Upper lobe of right lung (tissue), 1 donor: Measurements from ENCODE around the gene GATAD2B. TPM values are rescaled to one million over a fixed set of nuclear protein-coding genes. Genes with fewer than 3 reads are reported as not detected.
A peak's percentile ranks its signal among the peaks of the same experiment; 100 is the strongest.

Experiments used
- ATAC-seq: fragments of 200-7000 bp; cut with Tn5 transposase; one replicate; pipeline ENCODE4 v1.9.1; 2020; ENCODE audit warnings: mild to moderate bottlenecking, moderate library complexity
- DNase-seq: peaks from one replicate; pipeline ENCODE4 v3.0.0-alpha.2; 2020
- H3K27ac ChIP-seq: fragments of 200-600 bp; one replicate; pipeline ENCODE4 v1.8.0; 2022
- H3K27me3 ChIP-seq: fragments of 200-600 bp; one replicate; pipeline ENCODE4 v1.8.0; 2022; ENCODE audit warnings: mild to moderate bottlenecking
- H3K36me3 ChIP-seq: fragments of 200-600 bp; one replicate; pipeline ENCODE4 v1.8.0; 2022
- H3K4me1 ChIP-seq: fragments of 200-600 bp; one replicate; pipeline ENCODE4 v1.8.0; 2022
- H3K4me3 ChIP-seq: fragments of 200-600 bp; one replicate; pipeline ENCODE4 v1.8.0; 2022; ENCODE audit warnings: mild to moderate bottlenecking
- H3K9me3 ChIP-seq: fragments of 200-600 bp; one replicate; pipeline ENCODE4 v1.8.0; 2022
- CTCF ChIP-seq: fragments of 200-600 bp; IDR thresholded peaks from one replicate; pipeline ENCODE4 v1.8.0; 2022; ENCODE audit warnings: antibody characterized with exemption
- intact Hi-C: fragments of 100-400 bp; cut with DNase I; formaldehyde crosslinking; loops from one replicate; pipeline ENCODE4 v1.11.0; 2022
- total RNA-seq: library from RNA; stranded (reverse); fragmentation: NEBNext Ultra II Directional; extraction: Animal tissue kit (Norgen Biotek cat#: 25700); gene quantifications from one replicate; pipeline ENCODE4 v1.2.1, GENCODE V29; 2021
- donor health status: DM: no; HTN: yes; CAD: no; lungs with severe emphysema.

Gene GATAD2B
- total RNA-seq, 1 donor from 2014 or later: 55.1 TPM

GRCh38 chr1:153773096-153773921 lies 149.5 kb downstream of the GATAD2B start:
- H3K27me3 ChIP-seq: no peaks in the 10 kb centered on the region
- no peaks in the 10 kb centered on the region for H3K9me3 ChIP-seq
- H3K4me3 ChIP-seq: no peak overlapping the region
- H3K36me3 ChIP-seq: peaks cover 38% of the 10 kb centered on the region
- ATAC-seq: peak; percentile 37
- H3K4me1 ChIP-seq: peaks cover 84% of the 10 kb centered on the region
- TF ChIP-seq CTCF: no peak
- intact Hi-C loops: loop anchor here (5.0 kb wide), 1 partner anchor 96 kb away; the partner anchor contains the start of gene NPR1
- no peak for DNase-seq
- H3K27ac ChIP-seq: peak overlapping the region; percentile 93

GRCh38 chr1:153771841-153772593 lies 150.8 kb downstream of the GATAD2B start:
- Histone ChIP-seq H3K4me3 (no peak overlapping the region), H3K4me1 (peaks cover 73% of the 10 kb centered on the region), H3K36me3 (peaks cover 51% of the 10 kb centered on the region), H3K9me3 (no peaks in the 10 kb centered on the region), H3K27me3 (no peaks in the 10 kb centered on the region), H3K27ac (peak overlapping the region; percentile 93)
- DNase-seq (no peak), ATAC-seq (no peak)
- intact Hi-C loops: loop anchor here (5.0 kb wide), 1 partner anchor 95 kb away; the partner anchor contains the start of gene NPR1
- TF ChIP-seq CTCF: peak; percentile 41

GRCh38 chr1:153771261-153771660 lies 151.5 kb downstream of the GATAD2B start:
- ATAC-seq: no peak
- H3K4me3 ChIP-seq: no peak overlapping the region
- no peaks in the 10 kb centered on the region for H3K9me3 ChIP-seq
- H3K36me3 ChIP-seq: peaks cover 58% of the 10 kb centered on the region
- H3K27ac ChIP-seq: peak overlapping the region; percentile 36
- DNase-seq: no peak
- no peak for TF ChIP-seq CTCF
- H3K4me1 ChIP-seq: peaks cover 65% of the 10 kb centered on the region
- intact Hi-C loops: loop anchor here (5.0 kb wide), 1 partner anchor 94 kb away; the partner anchor contains the start of gene NPR1
- no peaks in the 10 kb centered on the region for H3K27me3 ChIP-seq

- peaks cover 63% of the 10 kb centered on the region for H3K4me1 ChIP-seq
- peak overlapping the region; percentile 55 for H3K27ac ChIP-seq
- DNase-seq (no peak), ATAC-seq (no peak)
- H3K36me3 ChIP-seq: peaks cover 63% of the 10 kb centered on the region
- no peaks in the 10 kb centered on the region for H3K9me3 ChIP-seq
- H3K27me3 ChIP-seq: no peaks in the 10 kb centered on the region
- no peak for TF ChIP-seq CTCF
- no peak overlapping the region for H3K4me3 ChIP-seq
- intact Hi-C loops: loop anchor here (5.0 kb wide), 1 partner anchor 93 kb away; the partner anchor contains the start of gene NPR1
Measured at GRCh38 chr1:153770797-153771196, 152.0 kb downstream of the GATAD2B start.

DNA sequence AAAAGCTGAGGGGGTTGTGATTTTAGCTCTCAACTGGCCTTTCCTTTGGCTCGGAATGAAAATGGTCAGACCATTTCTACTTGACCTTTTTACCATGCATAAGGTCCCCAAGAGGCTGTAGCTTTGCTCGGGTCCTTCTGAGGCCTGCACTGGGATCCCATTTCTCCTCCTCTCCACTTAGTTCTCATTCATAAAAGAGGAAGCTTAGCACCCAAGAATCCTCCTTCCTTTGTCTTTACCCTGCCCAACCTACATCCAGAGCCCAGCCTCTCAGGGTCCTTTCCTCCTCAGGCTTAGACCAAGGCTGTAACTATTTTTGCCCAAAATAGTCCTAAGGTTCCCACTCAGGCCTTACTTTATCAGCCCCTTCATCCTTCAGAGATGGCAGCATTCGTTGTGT lies 153.6 kb downstream of the GATAD2B start:
- no peak for TF ChIP-seq CTCF
- Histone ChIP-seq H3K27ac (peak overlapping the region; percentile 72), H3K27me3 (no peaks in the 10 kb centered on the region), H3K4me3 (no peak overlapping the region), H3K4me1 (peaks cover 53% of the 10 kb centered on the region), H3K9me3 (no peaks in the 10 kb centered on the region), H3K36me3 (peaks cover 79% of the 10 kb centered on the region)
- intact Hi-C loops: no loop called here
- no peak for ATAC-seq
- DNase-seq: no peak
